Mammary epithelial cell (primary cell): ENCODE results near the gene DCN.

Source experiments
- CTCF ChIP-seq, 2 donors: IDR thresholded peaks in 1 of 2; conservative IDR thresholded peaks in 1 of 2; 2 replicates each; pipeline ENCODE4 v1.5.1; 2011 to 2012; ENCODE audit warnings: inconsistent platforms in 2 of 2, low read length in 2 of 2, mild to moderate bottlenecking in 2 of 2, control low read depth in 1 of 2, low read depth in 1 of 2; ENCODE audit not compliant: insufficient read depth in 1 of 2; ENCODE audit errors: extremely low read depth in 1 of 2
- EZH2 ChIP-seq: IDR thresholded peaks from 2 replicates; pipeline ENCODE4 v1.6.1; 2012; ENCODE audit warnings: low read length, inconsistent platforms, borderline replicate concordance

GRCh38 chr12:91109148-91109564 lies 73.5 kb downstream of the DCN start:
- TF ChIP-seq CTCF (conservative IDR thresholded peaks at IDR 0.05 in 1 of 2, IDR thresholded peaks at IDR 0.05 in 1 of 2; ENCODE audit: extremely low read depth in 1 of 2, insufficient read depth in 1 of 2, low read depth in 1 of 2, low read length in 2 of 2) (peak; percentile 72 to 79), EZH2 (no peak)
